Measurements from ENCODE around the gene CMTM6.
A peak's percentile ranks its signal among the peaks of the same experiment; 100 is the strongest.
"Not testable (repeated sequence)": the region's sequence is repeated elsewhere in the genome, so short reads cannot be mapped to it uniquely, and the experiment has no call there.

CMTM6 gene

GRCh38 chr3:32498992-32499391 is 3.7 kb downstream of the CMTM6 start:
- no peak for DNase-seq

GRCh38 chr3:32498252-32498651 is 4.4 kb downstream of the CMTM6 start:
- no peak for DNase-seq

GRCh38 chr3:32495609-32496008 is 7.0 kb downstream of the CMTM6 start:
- DNase-seq, result no peak

- DNase-seq, result no peak
Observed at GRCh38 chr3:32495085-32495484, 7.6 kb downstream of the CMTM6 start.

GRCh38 chr3:32493437-32494414 is 8.9 kb downstream of the CMTM6 start:
- no peak for DNase-seq

- no peak for DNase-seq
Observed at GRCh38 chr3:32492684-32493436, 9.8 kb downstream of the CMTM6 start.

GRCh38 chr3:32488474-32489008 is 14.1 kb downstream of the CMTM6 start:
- DNase-seq, result no peak

GRCh38 chr3:32487781-32488473 is 14.7 kb downstream of the CMTM6 start:
- DNase-seq, result no peak

- no peak for DNase-seq
Observed at GRCh38 chr3:32484436-32484835, 18.2 kb downstream of the CMTM6 start.

- no peak for DNase-seq
Observed at GRCh38 chr3:32483772-32484171, 18.9 kb downstream of the CMTM6 start.

- DNase-seq, result no peak
Observed at GRCh38 chr3:32482693-32483092, 20.0 kb downstream of the CMTM6 start.

GRCh38 chr3:32481791-32482631 is 20.6 kb downstream of the CMTM6 start:
- no peak for DNase-seq

- no peak for DNase-seq
Observed at GRCh38 chr3:32480604-32481003, 22.0 kb downstream of the CMTM6 start.

- DNase-seq, result no peak
Observed at GRCh38 chr3:32474201-32474600, 28.5 kb downstream of the CMTM6 start.

- not testable (repeated sequence) for DNase-seq
Observed at GRCh38 chr3:32472151-32472550, 30.5 kb downstream of the CMTM6 start.

GRCh38 chr3:32471246-32471645 is 31.4 kb downstream of the CMTM6 start:
- DNase-seq, result no peak

GRCh38 chr3:32470362-32470761 is 32.3 kb downstream of the CMTM6 start:
- DNase-seq, result no peak

GRCh38 chr3:32469151-32469874 is 33.3 kb downstream of the CMTM6 start:
- no peak for DNase-seq

- DNase-seq, result peak; percentile 52 to 86 (median 72)
Observed at GRCh38 chr3:32467333-32468070, 35.1 kb downstream of the CMTM6 start.

GRCh38 chr3:32466808-32467207 is 35.8 kb downstream of the CMTM6 start:
- DNase-seq, result not testable (repeated sequence)

- not testable (repeated sequence) for DNase-seq
Observed at GRCh38 chr3:32464726-32465125, 37.9 kb downstream of the CMTM6 start.

Measured in stimulated activated naive CD4-positive, alpha-beta T cell (primary cell).